ENCODE measurements around the gene SPTBN1. TPM values are rescaled to one million over a fixed set of nuclear protein-coding genes. Genes with fewer than 3 reads are reported as not detected.

The SPTBN1 gene
- total RNA-seq, 1 donor from 2014 or later: 813 TPM

DNA sequence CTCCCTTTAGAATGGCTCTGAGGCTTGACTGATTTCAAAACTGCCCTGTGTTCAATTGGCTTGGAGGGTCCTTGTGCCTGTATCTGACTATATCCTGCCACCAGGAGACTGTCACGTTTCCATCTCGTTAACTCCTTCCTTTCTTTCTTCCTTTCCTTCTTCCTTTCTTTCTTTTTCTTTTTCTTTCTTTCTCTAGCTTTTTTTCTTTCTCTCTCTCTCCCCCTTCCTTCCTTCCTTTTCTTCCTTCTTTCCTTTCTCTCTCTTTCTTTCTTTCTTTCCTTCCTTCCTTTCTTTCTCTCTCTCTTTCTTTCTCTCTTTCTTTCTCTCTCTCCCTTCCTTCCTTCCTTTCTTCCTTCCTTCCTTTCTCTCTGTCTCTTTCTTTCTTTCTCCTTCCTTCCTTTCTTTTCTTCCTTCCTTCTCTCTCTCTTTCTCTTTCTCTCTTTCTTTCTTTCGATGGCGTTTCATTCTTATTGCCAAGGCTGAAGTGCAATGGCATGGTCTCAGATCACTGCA is 229.2 kb downstream of the SPTBN1 start:
- intact Hi-C loops (cut with DNase I): no loop called here
- Histone ChIP-seq H3K9me3 (no peaks in the 10 kb centered on the region), H3K4me1 (no peaks in the 10 kb centered on the region), H3K27ac (no peak overlapping the region), H3K27me3 (no peaks in the 10 kb centered on the region), H3K36me3 (no peaks in the 10 kb centered on the region), H3K4me3 (no peak overlapping the region)
- no peak for TF ChIP-seq CTCF (IDR thresholded peaks at IDR 0.05)
- ATAC-seq: peak; percentile 75
- no peak for DNase-seq

- Histone ChIP-seq H3K4me1 (no peaks in the 10 kb centered on the region), H3K27ac (no peak overlapping the region), H3K9me3 (no peaks in the 10 kb centered on the region), H3K27me3 (no peaks in the 10 kb centered on the region), H3K36me3 (no peaks in the 10 kb centered on the region), H3K4me3 (no peak overlapping the region)
- ATAC-seq (no peak), DNase-seq (no peak)
- intact Hi-C loops (cut with DNase I): no loop called here
- no peak for TF ChIP-seq CTCF (IDR thresholded peaks at IDR 0.05)
Measured at GRCh38 chr2:54687595-54688152, 231.5 kb downstream of the SPTBN1 start.

DNA sequence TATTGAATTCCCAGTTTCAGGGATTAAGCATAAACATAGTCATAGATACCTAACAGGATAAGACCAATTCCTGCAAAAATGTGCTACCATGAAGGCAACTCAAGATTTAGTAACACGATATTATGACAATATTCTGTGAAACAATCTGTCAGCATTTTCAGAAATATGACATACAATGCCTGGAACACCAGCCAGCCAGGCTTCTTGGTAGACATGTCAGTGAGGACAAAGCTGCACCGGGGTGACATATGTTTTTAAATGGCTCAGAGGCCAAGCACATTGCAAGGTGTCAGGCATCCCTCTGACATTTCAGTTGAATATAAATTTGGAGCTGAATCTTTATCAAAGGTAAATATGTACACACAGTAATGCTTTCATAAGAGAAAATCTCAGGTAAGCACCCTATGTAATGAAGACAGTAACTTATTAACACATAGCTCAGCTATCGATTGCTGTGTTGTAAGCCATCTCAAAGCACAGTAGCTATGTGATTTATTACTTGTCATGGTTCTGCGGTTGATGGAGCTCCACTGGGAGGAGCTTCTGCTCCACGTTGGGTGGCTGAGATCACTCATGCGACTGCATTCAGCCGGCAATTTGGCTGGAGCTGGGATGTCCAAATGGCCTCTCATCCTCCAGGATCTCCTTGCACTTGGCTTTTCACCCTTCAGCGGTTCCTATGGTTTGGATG is 235.5 kb downstream of the SPTBN1 start:
- no peak for TF ChIP-seq CTCF (IDR thresholded peaks at IDR 0.05)
- Histone ChIP-seq H3K4me1 (peaks cover 2% of the 10 kb centered on the region), H3K36me3 (no peaks in the 10 kb centered on the region), H3K27me3 (no peaks in the 10 kb centered on the region), H3K27ac (no peak overlapping the region), H3K9me3 (no peaks in the 10 kb centered on the region), H3K4me3 (no peak overlapping the region)
- ATAC-seq: no peak
- DNase-seq: no peak
- intact Hi-C loops (cut with DNase I): no loop called here

DNA sequence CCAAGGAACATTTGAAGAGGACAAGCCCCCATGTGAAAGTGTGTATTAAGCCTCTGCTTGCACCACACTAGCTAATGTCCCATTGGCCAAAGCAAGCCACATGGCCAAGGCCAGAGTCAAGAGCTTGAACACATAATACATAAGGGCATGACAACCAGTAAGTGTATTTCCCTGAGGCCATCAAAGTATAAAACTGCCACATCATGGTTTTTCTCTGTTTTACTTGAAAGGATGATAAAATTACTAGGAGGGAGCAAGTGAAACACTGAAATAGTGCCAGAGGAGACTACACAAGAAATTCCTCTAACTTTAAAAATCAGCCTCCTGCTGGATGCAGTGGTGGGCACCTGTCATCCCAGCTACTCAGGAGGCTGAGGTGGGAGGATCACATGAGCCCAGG is 236.4 kb downstream of the SPTBN1 start:
- H3K4me3 ChIP-seq: no peak overlapping the region
- intact Hi-C loops (cut with DNase I): no loop called here
- DNase-seq (no peak), ATAC-seq (no peak)
- TF ChIP-seq CTCF (IDR thresholded peaks at IDR 0.05): no peak
- H3K27ac ChIP-seq: no peak overlapping the region
- no peaks in the 10 kb centered on the region for H3K36me3 ChIP-seq
- no peaks in the 10 kb centered on the region for H3K9me3 ChIP-seq
- no peaks in the 10 kb centered on the region for H3K27me3 ChIP-seq
- peaks cover 2% of the 10 kb centered on the region for H3K4me1 ChIP-seq

DNA sequence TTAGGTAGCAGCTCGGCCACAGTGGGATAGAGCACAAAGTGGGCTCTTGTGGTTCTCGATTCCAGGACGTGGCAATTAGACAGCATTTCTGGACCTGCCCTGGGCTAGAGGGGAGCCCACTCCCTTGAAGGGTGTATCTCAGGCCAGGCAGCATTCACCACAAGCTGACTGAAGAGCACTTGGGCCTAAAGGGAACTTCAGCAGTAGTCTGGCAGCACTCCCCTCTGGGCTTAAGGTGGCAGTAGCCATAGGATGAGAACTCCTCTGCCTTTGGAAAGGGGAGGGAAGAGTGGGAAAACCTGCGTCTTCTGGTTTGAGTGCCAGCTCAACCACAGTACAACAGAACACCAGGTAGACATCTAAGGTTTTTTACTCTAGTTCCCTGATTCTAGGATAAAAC is 239.3 kb downstream of the SPTBN1 start:
- no peak overlapping the region for H3K27ac ChIP-seq
- intact Hi-C loops (cut with DNase I): no loop called here

More for the DNA sequence above, 239.3 kb downstream of the SPTBN1 start:
- no peak for TF ChIP-seq CTCF (IDR thresholded peaks at IDR 0.05)
- H3K4me3 ChIP-seq: no peak overlapping the region
- peaks cover 2% of the 10 kb centered on the region for H3K4me1 ChIP-seq
- ATAC-seq (peak; percentile 75), DNase-seq (no peak)
- no peaks in the 10 kb centered on the region for H3K9me3 ChIP-seq
- H3K36me3 ChIP-seq: no peaks in the 10 kb centered on the region
- no peaks in the 10 kb centered on the region for H3K27me3 ChIP-seq

All from upper lobe of right lung (tissue), 1 donor.